Measurements from ENCODE around the gene LRCOL1. TPM values are rescaled to one million over a fixed set of nuclear protein-coding genes. Genes with fewer than 3 reads are reported as not detected.

LRCOL1 gene
- total and polyA plus RNA-seq, 12 donors, result 0.22 to 1.4 (median 1.2) TPM; not detected in 5

GRCh38 chr12:132641811-132642650 is 31.6 kb upstream of the LRCOL1 start:
- Histone ChIP-seq H3K36me3 (replicated peaks in 1 of 2) (peaks cover 0 to 26% of the 10 kb centered on the region in 2 donors), H3K4me1 (replicated peaks in 1 of 2) (no peaks in the 10 kb centered on the region), H3K9me3 (replicated peaks in 1 of 3) (no peaks in the 10 kb centered on the region), H3K27me3 (no peaks in the 10 kb centered on the region), H3K4me3 (no peak overlapping the region), H3K27ac (no peak overlapping the region)
- no peak for DNase-seq
- intact Hi-C loops (cut with DNase I), result no loop called here
- 95 to 97% (median 96%) methylated on average over 11 to 28 of the region's 28 CpGs for WGBS, 4 donors
- no peak for TF ChIP-seq POLR2A (IDR thresholded peaks at IDR 0.05)
- TF ChIP-seq CTCF (IDR thresholded peaks at IDR 0.05), result no peak

- Histone ChIP-seq H3K36me3 (replicated peaks in 1 of 2) (peaks cover 0 to 33% of the 10 kb centered on the region in 2 donors), H3K9me3 (replicated peaks in 1 of 3) (no peaks in the 10 kb centered on the region), H3K27me3 (no peaks in the 10 kb centered on the region), H3K4me3 (no peak overlapping the region), H3K4me1 (replicated peaks in 1 of 2) (no peaks in the 10 kb centered on the region), H3K27ac (no peak overlapping the region)
- TF ChIP-seq CTCF (IDR thresholded peaks at IDR 0.05), result no peak
- no peak for TF ChIP-seq POLR2A (IDR thresholded peaks at IDR 0.05)
- DNase-seq, result no peak
- WGBS, 4 donors, result 76 to 95% (median 82%) methylated on average over 5 to 10 of the region's 10 CpGs
- intact Hi-C loops (cut with DNase I), result no loop called here
Observed at GRCh38 chr12:132640936-132641335, 30.6 kb upstream of the LRCOL1 start.

- Histone ChIP-seq H3K27me3 (no peaks in the 10 kb centered on the region), H3K9me3 (replicated peaks in 1 of 3) (no peaks in the 10 kb centered on the region), H3K36me3 (replicated peaks in 1 of 2) (peaks cover 0 to 42% of the 10 kb centered on the region in 2 donors), H3K4me3 (no peak overlapping the region), H3K4me1 (replicated peaks in 1 of 2) (no peaks in the 10 kb centered on the region), H3K27ac (no peak overlapping the region)
- TF ChIP-seq CTCF (IDR thresholded peaks at IDR 0.05), result no peak
- no peak for TF ChIP-seq POLR2A (IDR thresholded peaks at IDR 0.05)
- 93 to 96% (median 94%) methylated on average over 10 to 12 of the region's 12 CpGs for WGBS, 4 donors
- intact Hi-C loops (cut with DNase I), result no loop called here
- DNase-seq, result no peak
Observed at GRCh38 chr12:132639956-132640520, 29.7 kb upstream of the LRCOL1 start.

- H3K4me1 ChIP-seq (replicated peaks in 1 of 2), result no peaks in the 10 kb centered on the region
- H3K4me3 ChIP-seq, result no peak overlapping the region
- WGBS, 4 donors, result 80 to 86% (median 83%) methylated on average over 24 to 25 of the region's 25 CpGs
- H3K27me3 ChIP-seq, result no peaks in the 10 kb centered on the region
- H3K27ac ChIP-seq, result no peak overlapping the region
- TF ChIP-seq POLR2A (IDR thresholded peaks at IDR 0.05), result no peak
- peak; percentile 41 to 70 (median 55) for TF ChIP-seq CTCF (IDR thresholded peaks at IDR 0.05)
- H3K36me3 ChIP-seq (replicated peaks in 1 of 2), result peaks cover 0 to 45% of the 10 kb centered on the region in 2 donors
- intact Hi-C loops (cut with DNase I), result no loop called here
- H3K9me3 ChIP-seq (replicated peaks in 1 of 3), result no peaks in the 10 kb centered on the region
- peak in 1 of 7 donors; percentile 32 for DNase-seq
Observed at GRCh38 chr12:132638541-132639408, 28.4 kb upstream of the LRCOL1 start.

Measured in adrenal gland (tissue), 12 donors.